Stomach smooth muscle (tissue), 2 donors: ENCODE data around the gene KRT14.

Experiments used
- H3K27ac ChIP-seq: one replicate; pipeline ENCODE4 v1.7.0; 2013; ENCODE audit warnings: mild to moderate bottlenecking, low read length, inconsistent platforms
- H3K27me3 ChIP-seq, 2 donors: one replicate each; pipeline ENCODE4 v1.7.0; 2013; ENCODE audit warnings: low read length in 2 of 2; ENCODE audit not compliant: insufficient read depth in 2 of 2, control insufficient read depth in 1 of 2
- H3K36me3 ChIP-seq, 2 donors: one replicate each; pipeline ENCODE4 v1.7.0; 2013; ENCODE audit warnings: low read length in 2 of 2; ENCODE audit not compliant: control insufficient read depth in 2 of 2, insufficient read depth in 2 of 2
- H3K4me1 ChIP-seq: one replicate; pipeline ENCODE4 v1.7.0; 2013; ENCODE audit warnings: low read length; ENCODE audit not compliant: control insufficient read depth, insufficient read depth
- H3K4me3 ChIP-seq, 2 donors: one replicate each; pipeline ENCODE4 v1.7.0; 2013; ENCODE audit warnings: low read length in 2 of 2
- H3K9ac ChIP-seq, 2 donors: one replicate each; pipeline ENCODE4 v1.7.0; 2013; ENCODE audit warnings: low read length in 2 of 2, mild to moderate bottlenecking in 1 of 2
- H3K9me3 ChIP-seq, 2 donors: one replicate each; pipeline ENCODE4 v1.7.0; 2013; ENCODE audit warnings: low read length in 2 of 2; ENCODE audit not compliant: control insufficient read depth in 2 of 2
- donor health status: healthy.
- donor health status: Pancreatic carcinoma.

Gene KRT14

GRCh38 chr17:41567317-41567716 is 19.4 kb downstream of the KRT14 start:
- Histone ChIP-seq H3K4me3 (no peak overlapping the region), H3K4me1 (no peaks in the 10 kb centered on the region), H3K9ac (no peak overlapping the region), H3K27ac (no peak overlapping the region), H3K36me3 (no peaks in the 10 kb centered on the region), H3K9me3 (peaks cover 0 to 3% of the 10 kb centered on the region in 2 donors), H3K27me3 (peaks cover 0 to 21% of the 10 kb centered on the region in 2 donors)

GRCh38 chr17:41565338-41565737 is 21.4 kb downstream of the KRT14 start:
- no peaks in the 10 kb centered on the region for H3K4me1 ChIP-seq
- no peaks in the 10 kb centered on the region for H3K36me3 ChIP-seq
- H3K27ac ChIP-seq: no peak overlapping the region
- no peak overlapping the region for H3K4me3 ChIP-seq
- no peak overlapping the region for H3K9ac ChIP-seq
- H3K27me3 ChIP-seq: peaks cover 0 to 20% of the 10 kb centered on the region in 2 donors
- peaks cover 0 to 3% of the 10 kb centered on the region in 2 donors for H3K9me3 ChIP-seq

GRCh38 chr17:41563607-41564170 is 23.0 kb downstream of the KRT14 start:
- Histone ChIP-seq H3K27me3 (peaks cover 0 to 21% of the 10 kb centered on the region in 2 donors), H3K4me3 (no peak overlapping the region), H3K4me1 (no peaks in the 10 kb centered on the region), H3K36me3 (no peaks in the 10 kb centered on the region), H3K9ac (no peak overlapping the region), H3K27ac (no peak overlapping the region), H3K9me3 (peaks cover 0 to 3% of the 10 kb centered on the region in 2 donors)

DNA sequence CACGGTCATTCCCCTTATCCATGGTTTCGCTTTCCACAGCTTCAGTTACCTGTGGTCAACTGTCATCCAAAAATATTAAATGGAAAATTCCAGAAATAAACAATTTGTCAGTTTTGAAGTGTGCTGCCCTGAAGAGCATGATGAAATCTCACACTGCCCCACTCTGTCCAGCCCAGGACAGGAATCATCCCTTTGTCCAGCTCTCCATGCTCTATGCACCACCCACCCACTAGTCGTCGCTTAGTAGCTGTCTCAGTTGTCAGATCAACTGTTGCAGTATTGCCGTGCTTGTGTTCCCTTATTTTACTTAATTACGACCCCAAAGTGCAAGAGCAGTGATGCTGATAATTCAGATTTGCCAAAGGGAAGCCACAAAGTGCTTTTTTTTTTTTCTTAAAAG is 25.1 kb downstream of the KRT14 start:
- H3K27ac ChIP-seq: no peak overlapping the region
- no peaks in the 10 kb centered on the region for H3K36me3 ChIP-seq
- no peak overlapping the region for H3K4me3 ChIP-seq
- no peaks in the 10 kb centered on the region for H3K9me3 ChIP-seq
- no peaks in the 10 kb centered on the region for H3K4me1 ChIP-seq
- H3K27me3 ChIP-seq: peaks cover 0 to 18% of the 10 kb centered on the region in 2 donors
- H3K9ac ChIP-seq: no peak overlapping the region

- Histone ChIP-seq H3K27me3 (peaks cover 0 to 10% of the 10 kb centered on the region in 2 donors), H3K4me3 (no peak overlapping the region)
These were observed 27.1 kb downstream of the KRT14 start for GRCh38 chr17:41559548-41559947.

DNA sequence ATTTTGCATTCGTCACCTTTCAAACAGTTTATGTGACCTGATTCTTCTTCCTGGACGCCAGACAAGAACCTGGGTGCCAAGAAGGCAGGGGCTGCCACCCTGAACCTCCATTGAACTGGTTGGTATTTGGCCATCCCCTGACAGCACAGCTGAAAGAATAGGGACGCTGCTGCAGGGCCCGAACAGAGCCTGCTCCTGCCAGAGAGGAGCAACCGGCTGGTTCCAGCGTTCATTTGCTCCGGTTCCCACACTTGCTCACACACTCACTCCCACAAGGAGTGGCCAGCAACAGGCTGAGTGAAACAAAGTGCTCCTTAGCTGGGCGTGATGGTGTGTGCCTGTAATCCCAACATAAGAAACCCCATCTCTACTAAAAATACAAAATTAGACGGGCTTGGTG is 29.8 kb downstream of the KRT14 start:
- Histone ChIP-seq H3K9ac (no peak overlapping the region), H3K27me3 (peaks cover 0 to 8% of the 10 kb centered on the region in 2 donors), H3K36me3 (no peaks in the 10 kb centered on the region), H3K27ac (no peak overlapping the region), H3K4me3 (no peak overlapping the region), H3K4me1 (no peaks in the 10 kb centered on the region), H3K9me3 (no peaks in the 10 kb centered on the region)

More at GRCh38 chr17:41559548-41559947, 27.1 kb downstream of the KRT14 start:
- no peaks in the 10 kb centered on the region for H3K9me3 ChIP-seq
- no peak overlapping the region for H3K9ac ChIP-seq
- no peaks in the 10 kb centered on the region for H3K36me3 ChIP-seq
- no peak overlapping the region for H3K27ac ChIP-seq
- no peaks in the 10 kb centered on the region for H3K4me1 ChIP-seq

DNA sequence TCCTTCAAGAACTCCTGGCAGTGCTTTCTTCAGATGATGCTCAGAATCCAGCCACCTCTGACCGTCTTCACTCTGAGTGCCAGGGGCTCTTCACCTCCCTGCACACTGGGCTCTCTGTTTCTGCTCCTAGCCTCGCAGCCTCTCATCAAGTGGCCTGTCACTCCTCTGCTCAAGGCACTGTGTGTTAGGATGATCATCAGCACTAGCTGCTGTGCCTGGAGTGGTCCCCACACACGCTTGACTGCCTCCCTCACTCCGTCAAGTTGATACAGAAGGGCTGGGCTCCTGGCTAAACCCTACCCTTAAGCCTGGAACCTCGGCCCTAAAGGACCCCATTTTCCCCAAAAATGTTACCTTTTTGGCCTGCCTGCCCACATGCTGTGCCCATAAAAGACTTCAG is 30.4 kb downstream of the KRT14 start:
- H3K36me3 ChIP-seq: no peaks in the 10 kb centered on the region
- H3K9ac ChIP-seq: no peak overlapping the region
- no peaks in the 10 kb centered on the region for H3K9me3 ChIP-seq
- no peak overlapping the region for H3K27ac ChIP-seq
- H3K27me3 ChIP-seq: peaks cover 0 to 9% of the 10 kb centered on the region in 2 donors
- H3K4me3 ChIP-seq: no peak overlapping the region
- no peaks in the 10 kb centered on the region for H3K4me1 ChIP-seq

- Histone ChIP-seq H3K4me3 (no peak overlapping the region), H3K27me3 (peaks cover 0 to 9% of the 10 kb centered on the region in 2 donors), H3K9me3 (no peaks in the 10 kb centered on the region), H3K9ac (no peak overlapping the region), H3K36me3 (no peaks in the 10 kb centered on the region), H3K4me1 (no peaks in the 10 kb centered on the region), H3K27ac (no peak overlapping the region)
These were observed 31.4 kb downstream of the KRT14 start for GRCh38 chr17:41555105-41555887.

DNA sequence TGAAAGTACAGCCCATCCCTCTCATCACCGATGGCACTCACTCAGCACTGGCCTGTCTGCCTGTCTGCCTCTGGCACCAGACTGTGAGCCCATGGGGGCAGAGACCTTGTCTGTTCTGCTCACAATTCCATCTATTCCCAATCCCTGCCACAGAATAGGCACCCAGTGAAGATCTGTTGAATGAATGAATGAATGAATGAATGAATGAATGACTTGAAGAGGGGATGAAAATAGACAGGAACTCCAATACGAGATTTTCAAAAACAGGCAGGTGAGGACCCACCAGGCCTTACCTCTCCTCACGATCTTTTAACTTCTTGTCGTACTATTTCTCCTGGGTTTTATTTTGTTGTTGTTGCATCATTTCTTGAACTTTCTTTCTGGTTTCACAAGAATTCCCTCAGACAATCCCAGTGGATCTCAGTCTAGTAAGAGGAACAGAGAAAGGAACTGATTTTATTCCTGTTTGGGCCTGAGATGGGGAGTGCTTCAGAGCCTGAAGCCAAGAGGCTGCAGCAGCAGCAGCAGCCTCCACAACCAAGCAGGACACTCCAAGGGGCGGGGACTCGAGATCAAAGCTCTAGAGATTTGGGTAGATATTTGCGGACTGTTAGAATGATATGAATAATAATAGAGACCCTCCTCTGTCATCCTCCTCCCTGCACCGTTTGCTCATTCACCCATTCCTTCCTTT is 32.6 kb downstream of the KRT14 start:
- Histone ChIP-seq H3K36me3 (no peaks in the 10 kb centered on the region), H3K27ac (no peak overlapping the region), H3K4me3 (no peak overlapping the region), H3K9me3 (no peaks in the 10 kb centered on the region), H3K27me3 (peaks cover 0 to 8% of the 10 kb centered on the region in 2 donors), H3K4me1 (peaks cover 1% of the 10 kb centered on the region), H3K9ac (no peak overlapping the region)

- Histone ChIP-seq H3K4me3 (no peak overlapping the region), H3K4me1 (peaks cover 11% of the 10 kb centered on the region), H3K9me3 (no peaks in the 10 kb centered on the region), H3K36me3 (no peaks in the 10 kb centered on the region), H3K27ac (no peak overlapping the region), H3K27me3 (peaks cover 0 to 8% of the 10 kb centered on the region in 2 donors), H3K9ac (no peak overlapping the region)
These were observed 33.5 kb downstream of the KRT14 start for GRCh38 chr17:41553176-41553575.
